Trophoblast cell (in vitro differentiated cells and primary cell): ENCODE results near the gene OR5I1. TPM values are rescaled to one million over a fixed set of nuclear protein-coding genes. Genes with fewer than 3 reads are reported as not detected.

Experiments
- DNase-seq, 2 donors: peaks; one replicate each; pipeline ENCODE4 v3.0.0-alpha.2; 2016
- H2AFZ ChIP-seq: 2 replicates; pipeline ENCODE4 v1.6.1; 2013; ENCODE audit warnings: low read length, moderate library complexity, mild to moderate bottlenecking; ENCODE audit not compliant: insufficient read depth, poor library complexity
- H2AK5ac ChIP-seq: 2 replicates; pipeline ENCODE4 v1.6.1; 2013; ENCODE audit warnings: mild to moderate bottlenecking, low read length
- H2BK120ac ChIP-seq: 2 replicates; pipeline ENCODE4 v1.6.1; 2013; ENCODE audit warnings: low read length, mild to moderate bottlenecking, moderate library complexity; ENCODE audit not compliant: insufficient read depth, poor library complexity
- H2BK12ac ChIP-seq: 2 replicates; pipeline ENCODE4 v1.6.1; 2013; ENCODE audit warnings: mild to moderate bottlenecking, low read length, moderate library complexity
- H2BK5ac ChIP-seq: 2 replicates; pipeline ENCODE4 v1.6.1; 2013; ENCODE audit warnings: low read length, low read depth, moderate library complexity, mild to moderate bottlenecking; ENCODE audit not compliant: poor library complexity
- H3K14ac ChIP-seq: 2 replicates; pipeline ENCODE4 v1.6.1; 2013; ENCODE audit warnings: mild to moderate bottlenecking, low read length
- H3K18ac ChIP-seq: 2 replicates; pipeline ENCODE4 v1.6.1; 2013; ENCODE audit warnings: mild to moderate bottlenecking, low read length
- H3K23ac ChIP-seq: 2 replicates; pipeline ENCODE4 v1.6.1; 2013; ENCODE audit warnings: low read length
- H3K27ac ChIP-seq: 2 replicates; pipeline ENCODE4 v1.5.1; 2013; ENCODE audit warnings: low read depth, mild to moderate bottlenecking, inconsistent platforms, low read length, moderate library complexity
- H3K27me3 ChIP-seq: 2 replicates; pipeline ENCODE4 v1.6.1; 2013; ENCODE audit warnings: inconsistent platforms, mild to moderate bottlenecking, low read length, moderate library complexity; ENCODE audit not compliant: insufficient read depth
- H3K36me3 ChIP-seq, 2 experiments: 1 replicate in 1 of 2; 2 replicates in 1 of 2; pipeline ENCODE4 v1.6.1; 2013; ENCODE audit warnings: low read length in 2 of 2, mild to moderate bottlenecking in 2 of 2, moderate library complexity in 1 of 2; ENCODE audit not compliant: insufficient read depth in 2 of 2, control insufficient read depth in 1 of 2
- H3K4ac ChIP-seq: 2 replicates; pipeline ENCODE4 v1.6.1; 2013; ENCODE audit warnings: low read depth, mild to moderate bottlenecking, low read length, moderate library complexity
- H3K4me1 ChIP-seq, 2 experiments: 1 replicate in 1 of 2; 2 replicates in 1 of 2; pipeline ENCODE4 v1.6.1; 2013; ENCODE audit warnings: low read length in 2 of 2, mild to moderate bottlenecking in 2 of 2, moderate library complexity in 1 of 2; ENCODE audit not compliant: insufficient read depth in 2 of 2, control insufficient read depth in 1 of 2
- H3K4me2 ChIP-seq: 2 replicates; pipeline ENCODE4 v1.6.1; 2013; ENCODE audit warnings: inconsistent platforms, mild to moderate bottlenecking, low read length, moderate library complexity
- H3K4me3 ChIP-seq: 2 replicates; pipeline ENCODE4 v1.5.1; 2013; ENCODE audit warnings: mild to moderate bottlenecking, low read depth, low read length, inconsistent platforms
- H3K79me1 ChIP-seq: one replicate; pipeline ENCODE4 v1.6.1; 2013; ENCODE audit warnings: low read length
- H3K79me2 ChIP-seq: 2 replicates; pipeline ENCODE4 v1.6.1; 2013; ENCODE audit warnings: low read length, mild to moderate bottlenecking; ENCODE audit not compliant: control insufficient read depth, insufficient read depth, poor library complexity
- H3K9ac ChIP-seq: 2 replicates; pipeline ENCODE4 v1.6.1; 2013; ENCODE audit warnings: mild to moderate bottlenecking, low read length
- H3K9me3 ChIP-seq: 2 replicates; pipeline ENCODE4 v1.6.1; 2013; ENCODE audit warnings: low read depth, mild to moderate bottlenecking, control low read depth, inconsistent platforms, low read length; ENCODE audit not compliant: insufficient read depth
- H4K12ac ChIP-seq: 2 replicates; pipeline ENCODE4 v1.6.1; 2013; ENCODE audit warnings: low read depth, mild to moderate bottlenecking, low read length, moderate library complexity
- H4K8ac ChIP-seq: 2 replicates; pipeline ENCODE4 v1.6.1; 2013; ENCODE audit warnings: low read depth, mild to moderate bottlenecking, low read length, moderate library complexity
- H4K91ac ChIP-seq: one replicate; pipeline ENCODE4 v1.6.1; 2013; ENCODE audit warnings: low read depth, mild to moderate bottlenecking, low read length, moderate library complexity
- WGBS: extraction: QIAGEN DNeasy Blood & Tissue Kit; methylation state at CpG from one replicate; pipeline ENCODE4 v1.1.7; 2013; ENCODE audit warnings: missing lambda C conversion rate; ENCODE audit not compliant: insufficient read length, insufficient coverage; ENCODE audit errors: extremely low coverage; 5-methylcytosine and 5-hydroxymethylcytosine counted together
- polyA plus RNA-seq: library from polyadenylated mRNA; stranded (reverse); fragments of 200-250 nt; gene quantifications from 2 replicates; pipeline ENCODE4 v1.2.3, GENCODE V29; 2013

The OR5I1 gene
- polyA plus RNA-seq, result not detected in 2 replicates

DNA sequence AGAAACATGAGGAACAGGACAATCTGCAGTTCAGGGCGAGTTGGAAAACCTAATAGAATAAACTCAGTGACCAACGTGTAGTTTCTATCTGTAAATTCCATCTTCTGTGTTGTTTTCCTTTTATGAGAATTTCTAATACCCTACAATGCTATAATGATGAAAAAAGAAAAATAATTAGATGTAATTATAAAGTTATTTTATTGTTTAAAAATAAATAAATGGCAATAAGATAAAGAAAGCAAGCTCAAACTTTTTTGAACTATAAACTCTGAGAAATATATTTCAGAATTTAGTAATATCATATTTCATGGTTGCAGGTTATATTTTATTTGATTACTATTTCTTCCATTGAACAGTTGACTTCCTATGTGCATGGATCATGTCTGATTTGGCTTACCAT, at the start of gene OR5I1:
Gene OR5I1 (minus strand): TSS at position 101 of the 400 bp plus-strand sequence. CDS start 0 bp downstream, at position 101.
- no CpG with 5 or more reads among the region's 2 CpGs for WGBS
- Histone ChIP-seq H2BK12ac (no peak within 1 kb of the TSS), H3K36me3 (no peaks in the 10 kb centered on the region), H4K91ac (no peak within 1 kb of the TSS), H3K27me3 (no peaks in the 10 kb centered on the region), H3K23ac (no peak within 1 kb of the TSS), H3K9ac (no peak within 1 kb of the TSS), H3K4me1 (no peaks in the 10 kb centered on the region), H3K4me2 (no peak within 1 kb of the TSS), H4K8ac (no peak within 1 kb of the TSS), H3K14ac (no peak within 1 kb of the TSS), H3K27ac (no peak within 1 kb of the TSS), H3K4me3 (no peak within 1 kb of the TSS), H2AK5ac (no peak within 1 kb of the TSS), H3K79me2 (no peaks in the 10 kb centered on the region), H2AFZ (no peak within 1 kb of the TSS), H3K9me3 (no peaks in the 10 kb centered on the region), H3K18ac (no peak within 1 kb of the TSS), H3K79me1 (no peaks in the 10 kb centered on the region), H2BK5ac (no peak within 1 kb of the TSS), H2BK120ac (no peak within 1 kb of the TSS), H3K4ac (no peak within 1 kb of the TSS), H4K12ac (no peak within 1 kb of the TSS)
- no peak for DNase-seq

DNA sequence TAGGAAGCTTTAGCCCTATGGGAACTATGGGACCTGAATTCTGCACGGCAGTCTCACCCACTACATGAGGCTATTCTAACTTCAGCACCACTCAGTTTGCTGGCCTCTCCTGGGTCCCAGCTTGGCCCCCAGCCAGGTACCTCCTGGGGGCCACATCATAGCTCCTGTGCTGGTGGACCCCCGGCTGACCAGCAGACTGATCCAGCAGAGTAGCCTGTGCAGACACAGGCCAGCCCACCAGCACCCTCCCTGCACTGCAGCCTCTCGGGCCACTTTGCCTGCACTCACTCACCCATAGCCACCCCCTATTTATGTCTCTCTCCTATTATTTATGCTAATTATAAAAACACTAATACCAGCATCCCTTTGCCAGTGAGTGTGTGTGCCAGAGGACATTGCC, 34.7 kb upstream of the OR5I1 start:
- H4K91ac ChIP-seq, result no peak overlapping the region
- H3K23ac ChIP-seq, result no peak overlapping the region
- H3K4me2 ChIP-seq, result no peak overlapping the region
- no peaks in the 10 kb centered on the region for H3K79me2 ChIP-seq
- no peak overlapping the region for H2BK12ac ChIP-seq
- no peak overlapping the region for H4K12ac ChIP-seq
- no peak overlapping the region for H3K14ac ChIP-seq
- no peak for DNase-seq
- H3K79me1 ChIP-seq, result no peaks in the 10 kb centered on the region
- no peak overlapping the region for H2BK5ac ChIP-seq
- no peak overlapping the region for H2AK5ac ChIP-seq
- H3K9ac ChIP-seq, result no peak overlapping the region
- H3K4me3 ChIP-seq, result no peak overlapping the region
- no peak overlapping the region for H3K27ac ChIP-seq
- WGBS, result no CpG with 5 or more reads among the region's 3 CpGs
- no peaks in the 10 kb centered on the region for H3K27me3 ChIP-seq
- no peak overlapping the region for H3K18ac ChIP-seq
- H3K36me3 ChIP-seq, result no peaks in the 10 kb centered on the region
- H3K9me3 ChIP-seq, result peaks cover 2% of the 10 kb centered on the region
- H4K8ac ChIP-seq, result no peak overlapping the region
- H3K4me1 ChIP-seq, result no peaks in the 10 kb centered on the region
- no peak overlapping the region for H3K4ac ChIP-seq
- no peak overlapping the region for H2BK120ac ChIP-seq
- H2AFZ ChIP-seq, result no peak overlapping the region

DNA sequence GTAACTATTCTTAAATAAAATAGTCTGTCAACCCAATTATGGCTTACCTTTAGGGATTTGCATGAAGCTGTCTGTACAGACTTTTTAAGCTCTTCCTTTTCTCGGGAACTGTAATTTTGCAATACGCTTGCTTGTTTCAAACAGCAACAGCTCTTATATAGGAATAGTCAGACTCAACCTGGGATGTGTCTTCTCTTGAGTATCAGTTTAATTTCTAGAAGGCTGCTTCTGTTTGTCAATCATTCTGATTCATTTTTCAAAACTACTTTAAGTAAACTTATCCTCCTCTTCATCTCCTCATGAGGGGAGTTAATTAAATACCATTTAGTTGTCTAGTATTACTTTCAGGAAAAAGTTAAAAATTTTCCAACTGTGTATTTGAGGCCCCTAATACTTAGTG, 33.6 kb upstream of the OR5I1 start, which contains the start of gene OR10AG1:
Gene OR10AG1 (minus strand): TSS at position 101 of the 400 bp plus-strand sequence. CDS start 38 bp downstream, at position 63.
- Histone ChIP-seq H2AFZ (no peak within 1 kb of the TSS), H3K27ac (no peak within 1 kb of the TSS), H3K4me3 (no peak within 1 kb of the TSS), H3K4me1 (no peaks in the 10 kb centered on the region), H2AK5ac (no peak within 1 kb of the TSS), H3K4ac (no peak within 1 kb of the TSS), H3K18ac (no peak within 1 kb of the TSS), H2BK120ac (no peak within 1 kb of the TSS), H3K23ac (no peak within 1 kb of the TSS), H3K79me1 (no peaks in the 10 kb centered on the region), H2BK5ac (no peak within 1 kb of the TSS), H3K9ac (no peak within 1 kb of the TSS), H3K4me2 (no peak within 1 kb of the TSS), H2BK12ac (no peak within 1 kb of the TSS), H3K79me2 (no peaks in the 10 kb centered on the region), H4K8ac (no peak within 1 kb of the TSS), H3K9me3 (peaks cover 2% of the 10 kb centered on the region), H3K27me3 (no peaks in the 10 kb centered on the region), H3K36me3 (no peaks in the 10 kb centered on the region), H4K91ac (no peak within 1 kb of the TSS), H4K12ac (no peak within 1 kb of the TSS), H3K14ac (no peak within 1 kb of the TSS)
- WGBS, result no CpG with 5 or more reads among the region's 2 CpGs
- no peak for DNase-seq

DNA sequence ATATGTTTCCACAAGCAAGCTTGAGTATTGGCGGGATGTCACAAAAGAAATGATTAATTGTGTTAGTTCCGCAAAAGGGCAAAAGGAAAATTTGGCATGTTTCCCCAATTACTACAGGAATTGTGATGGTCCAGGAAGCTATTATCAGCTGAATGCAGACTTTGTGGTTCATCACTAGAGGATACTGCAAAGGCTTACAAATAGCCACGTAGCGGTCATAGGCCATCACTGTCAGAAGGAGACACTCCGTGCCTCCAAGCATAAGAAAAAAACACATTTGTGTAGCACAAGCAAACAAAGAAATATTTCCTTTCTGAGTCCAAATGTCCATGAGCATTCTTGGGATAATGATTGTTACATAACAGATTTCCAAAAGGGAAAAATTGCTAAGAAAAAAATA, 31.7 kb upstream of the OR5I1 start:
- H3K4me1 ChIP-seq, result no peaks in the 10 kb centered on the region
- H3K79me1 ChIP-seq, result no peaks in the 10 kb centered on the region
- H4K91ac ChIP-seq, result no peak overlapping the region
- H2AK5ac ChIP-seq, result no peak overlapping the region
- no peak overlapping the region for H2BK120ac ChIP-seq
- H3K27me3 ChIP-seq, result no peaks in the 10 kb centered on the region
- H3K4me2 ChIP-seq, result no peak overlapping the region
- no peak overlapping the region for H3K27ac ChIP-seq
- no peaks in the 10 kb centered on the region for H3K36me3 ChIP-seq
- DNase-seq, result no peak
- no peaks in the 10 kb centered on the region for H3K79me2 ChIP-seq
- no peak overlapping the region for H3K23ac ChIP-seq
- H4K8ac ChIP-seq, result no peak overlapping the region
- no peak overlapping the region for H4K12ac ChIP-seq
- H3K9ac ChIP-seq, result no peak overlapping the region
- H2BK12ac ChIP-seq, result no peak overlapping the region
- no peak overlapping the region for H2BK5ac ChIP-seq
- no peak overlapping the region for H3K14ac ChIP-seq
- no CpG with 5 or more reads among the region's 5 CpGs for WGBS
- H3K9me3 ChIP-seq, result peaks cover 2% of the 10 kb centered on the region
- H2AFZ ChIP-seq, result no peak overlapping the region
- H3K4ac ChIP-seq, result no peak overlapping the region
- no peak overlapping the region for H3K18ac ChIP-seq
- no peak overlapping the region for H3K4me3 ChIP-seq
